Keratinocyte (primary cell): ENCODE data around the gene PTBP3.

Source experiments
- EZH2 ChIP-seq: IDR thresholded peaks from one replicate; pipeline ENCODE4 v1.6.1; 2012; ENCODE audit warnings: inconsistent platforms, mild to moderate bottlenecking, low read length, moderate library complexity
- TF ChIP-seq, protein P1 (sequence below), 3 experiments: IDR thresholded peaks in 1 of 3; conservative IDR thresholded peaks in 1 of 3; optimal IDR thresholded peaks in 1 of 3; 2 replicates in 2 of 3; 3 replicates in 1 of 3; pipeline versions ENCODE3 to v1.5.1; 2011; ENCODE audit warnings: low read length in 3 of 3, mild to moderate bottlenecking in 3 of 3, moderate library complexity in 2 of 3, control low read depth in 1 of 3, inconsistent platforms in 1 of 3; ENCODE audit not compliant: insufficient read depth in 2 of 3; ENCODE audit errors: extremely low read depth in 1 of 3

- TF ChIP-seq, protein P1, sequence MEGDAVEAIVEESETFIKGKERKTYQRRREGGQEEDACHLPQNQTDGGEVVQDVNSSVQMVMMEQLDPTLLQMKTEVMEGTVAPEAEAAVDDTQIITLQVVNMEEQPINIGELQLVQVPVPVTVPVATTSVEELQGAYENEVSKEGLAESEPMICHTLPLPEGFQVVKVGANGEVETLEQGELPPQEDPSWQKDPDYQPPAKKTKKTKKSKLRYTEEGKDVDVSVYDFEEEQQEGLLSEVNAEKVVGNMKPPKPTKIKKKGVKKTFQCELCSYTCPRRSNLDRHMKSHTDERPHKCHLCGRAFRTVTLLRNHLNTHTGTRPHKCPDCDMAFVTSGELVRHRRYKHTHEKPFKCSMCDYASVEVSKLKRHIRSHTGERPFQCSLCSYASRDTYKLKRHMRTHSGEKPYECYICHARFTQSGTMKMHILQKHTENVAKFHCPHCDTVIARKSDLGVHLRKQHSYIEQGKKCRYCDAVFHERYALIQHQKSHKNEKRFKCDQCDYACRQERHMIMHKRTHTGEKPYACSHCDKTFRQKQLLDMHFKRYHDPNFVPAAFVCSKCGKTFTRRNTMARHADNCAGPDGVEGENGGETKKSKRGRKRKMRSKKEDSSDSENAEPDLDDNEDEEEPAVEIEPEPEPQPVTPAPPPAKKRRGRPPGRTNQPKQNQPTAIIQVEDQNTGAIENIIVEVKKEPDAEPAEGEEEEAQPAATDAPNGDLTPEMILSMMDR (optimal IDR thresholded peaks at IDR 0.05 in 1 of 3, IDR thresholded peaks at IDR 0.05 in 1 of 3, conservative IDR thresholded peaks at IDR 0.05 in 1 of 3; ENCODE audit: extremely low read depth in 1 of 3, insufficient read depth in 2 of 3, low read length in 3 of 3) = no peak
- TF ChIP-seq EZH2 = no peak
Observed at GRCh38 chr9:112169368-112169767, 164.1 kb downstream of the PTBP3 start.
